EL (cell line): ENCODE measurements around the gene TMEM183A.

Experiments
- DNase-seq: peaks from one replicate; pipeline ENCODE4 v3.0.0-alpha.2; 2016

Gene TMEM183A

GRCh38 chr1:203048555-203049051 is 41.4 kb downstream of the TMEM183A start:
- DNase-seq, result no peak

DNA sequence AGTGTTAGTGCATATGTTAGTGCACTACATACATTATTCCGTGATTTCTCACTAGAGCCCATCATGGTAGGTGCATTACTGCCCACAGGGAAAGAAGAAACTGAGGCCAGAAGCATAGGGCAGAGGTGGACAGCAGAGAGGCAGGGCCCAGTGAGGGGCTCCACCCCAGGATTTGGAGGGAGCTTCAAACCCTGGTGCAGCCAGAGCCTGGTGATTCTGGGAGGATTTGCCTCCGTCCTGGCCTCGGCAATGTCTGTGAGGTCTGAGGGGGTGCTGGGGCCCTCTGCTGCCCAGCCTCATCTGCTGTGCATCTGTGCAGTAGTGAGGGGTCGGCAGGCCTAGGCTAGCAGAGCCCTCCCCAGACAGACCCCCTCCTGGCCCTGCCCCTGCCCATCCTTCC is 41.9 kb downstream of the TMEM183A start:
- no peak for DNase-seq

GRCh38 chr1:203049576-203050180 is 42.5 kb downstream of the TMEM183A start:
- no peak for DNase-seq

GRCh38 chr1:203050826-203051225 is 43.7 kb downstream of the TMEM183A start:
- DNase-seq, result no peak

DNA sequence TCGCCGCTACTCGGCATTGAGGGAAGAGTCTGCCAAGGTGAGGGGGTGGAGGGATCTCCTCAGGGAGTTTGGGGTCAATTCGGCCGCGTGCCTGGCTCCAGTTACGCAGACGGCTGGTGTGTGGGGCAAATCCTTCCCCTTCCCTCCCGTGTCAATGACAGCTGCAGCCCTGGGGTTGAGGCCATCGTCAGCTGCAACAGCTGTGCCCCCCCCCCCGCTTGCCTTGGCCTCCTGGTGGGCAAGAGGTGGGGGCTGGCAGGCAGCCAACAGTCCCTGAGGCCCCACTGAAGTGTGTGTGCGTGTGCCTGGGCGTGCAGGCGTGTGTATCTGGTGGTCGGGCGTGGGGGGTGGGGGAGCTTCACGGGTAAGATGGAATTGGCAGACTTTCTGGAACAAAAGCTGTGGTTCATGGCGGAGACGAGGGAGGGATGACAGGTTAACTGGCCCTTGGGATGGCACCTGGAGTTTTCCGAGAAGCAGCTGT is 44.7 kb downstream of the TMEM183A start:
- no peak for DNase-seq

- DNase-seq, result no peak
Observed at GRCh38 chr1:203052601-203053000, 45.4 kb downstream of the TMEM183A start.

GRCh38 chr1:203054184-203054583 is 47.0 kb downstream of the TMEM183A start:
- DNase-seq, result no peak

- no peak for DNase-seq
Observed at GRCh38 chr1:203054642-203055041, 47.5 kb downstream of the TMEM183A start.

- no peak for DNase-seq
Observed at GRCh38 chr1:203055161-203055799, 48.1 kb downstream of the TMEM183A start.

GRCh38 chr1:203056012-203056411 is 48.8 kb downstream of the TMEM183A start:
- no peak for DNase-seq

DNA sequence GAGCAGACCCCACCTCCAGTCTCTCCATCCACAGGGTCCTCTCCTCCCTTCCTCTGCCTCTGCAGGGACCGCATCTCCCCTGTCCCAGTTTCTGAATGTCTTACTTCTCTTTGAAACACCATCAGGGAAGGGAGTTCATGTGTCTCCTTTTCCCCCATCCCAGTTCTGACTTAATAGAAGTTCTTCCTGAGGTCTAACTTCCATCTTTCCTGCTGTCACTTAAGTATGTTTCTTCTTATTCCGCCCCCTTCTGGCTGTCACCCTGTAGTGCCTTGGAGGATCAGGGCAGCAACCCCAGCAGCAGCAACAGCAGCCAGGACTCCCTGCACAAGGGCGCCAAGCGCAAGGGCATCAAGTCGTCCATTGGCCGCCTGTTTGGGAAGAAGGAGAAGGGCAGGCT is 49.3 kb downstream of the TMEM183A start:
- DNase-seq, result no peak

- peak; percentile 86 for DNase-seq
Observed at GRCh38 chr1:203057911-203058675, 50.9 kb downstream of the TMEM183A start.

GRCh38 chr1:203058676-203058935 is 51.4 kb downstream of the TMEM183A start:
- no peak for DNase-seq

DNA sequence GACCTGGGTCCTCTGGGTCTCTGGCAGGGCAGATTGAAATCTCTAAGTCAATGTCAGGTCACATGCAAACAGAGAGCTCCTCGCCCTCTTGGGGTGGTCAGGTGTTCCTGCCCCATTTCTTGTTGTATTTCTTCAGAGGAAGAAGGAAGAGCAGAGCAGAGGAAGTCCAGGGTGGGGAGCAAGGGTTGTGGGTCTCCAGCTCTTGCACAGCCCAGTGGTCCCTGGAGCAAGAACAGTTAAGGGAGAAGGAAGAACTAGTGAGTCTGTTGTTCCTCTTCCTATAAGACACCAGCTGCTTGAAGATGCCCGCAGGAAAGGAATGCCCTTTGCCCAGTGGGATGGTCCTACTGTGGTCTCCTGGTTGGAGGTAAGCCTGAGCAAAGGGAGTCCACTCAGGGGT is 52.3 kb downstream of the TMEM183A start:
- no peak for DNase-seq

GRCh38 chr1:203060115-203060514 is 52.9 kb downstream of the TMEM183A start:
- no peak for DNase-seq

DNA sequence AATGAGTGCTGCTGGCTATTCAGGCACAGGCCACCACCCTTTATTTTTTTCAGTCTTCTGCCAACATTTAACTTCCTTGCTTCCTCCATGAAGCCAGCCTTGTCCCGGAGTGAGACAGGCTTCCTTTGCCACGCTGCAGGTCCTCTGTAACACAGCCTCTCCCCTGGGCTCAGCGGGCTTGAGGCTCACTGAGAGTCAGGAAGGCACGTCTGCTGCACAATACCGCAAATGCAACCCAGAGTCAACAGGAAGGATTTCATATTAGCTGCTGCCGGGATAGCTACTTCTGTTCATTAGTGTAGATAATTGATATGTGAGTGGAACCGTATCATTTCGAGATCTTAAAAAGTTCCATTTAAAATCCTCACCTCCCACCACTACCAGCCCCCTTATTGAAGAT is 56.1 kb downstream of the TMEM183A start:
- DNase-seq, result no peak

DNA sequence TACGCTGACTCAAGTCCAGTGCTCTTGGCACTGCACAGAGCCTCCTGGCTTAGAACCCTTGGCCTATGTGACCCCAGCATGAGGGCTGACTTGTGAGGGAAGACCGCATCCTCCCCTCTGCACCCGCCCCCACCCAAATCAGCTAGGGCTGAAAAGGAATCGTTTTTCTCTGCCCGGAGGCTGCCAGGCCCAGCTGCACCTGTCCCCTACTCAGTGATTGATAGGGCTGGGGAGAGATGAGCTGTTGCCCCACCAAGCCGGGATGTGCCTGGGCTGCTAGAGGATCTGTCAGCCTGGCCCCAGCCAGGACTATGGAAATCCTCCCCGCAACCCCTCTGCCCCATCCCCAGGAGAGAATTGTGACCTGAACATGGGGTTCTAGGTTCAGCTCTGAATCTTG is 58.0 kb downstream of the TMEM183A start:
- no peak for DNase-seq

GRCh38 chr1:203065986-203066385 is 58.8 kb downstream of the TMEM183A start:
- DNase-seq, result no peak

- DNase-seq, result no peak
Observed at GRCh38 chr1:203066965-203067364, 59.8 kb downstream of the TMEM183A start.

- no peak for DNase-seq
Observed at GRCh38 chr1:203069030-203069747, 62.0 kb downstream of the TMEM183A start.

GRCh38 chr1:203072002-203072602 is 64.9 kb downstream of the TMEM183A start:
- DNase-seq, result no peak

GRCh38 chr1:203072911-203073310 is 65.7 kb downstream of the TMEM183A start:
- DNase-seq, result peak; percentile 43

DNA sequence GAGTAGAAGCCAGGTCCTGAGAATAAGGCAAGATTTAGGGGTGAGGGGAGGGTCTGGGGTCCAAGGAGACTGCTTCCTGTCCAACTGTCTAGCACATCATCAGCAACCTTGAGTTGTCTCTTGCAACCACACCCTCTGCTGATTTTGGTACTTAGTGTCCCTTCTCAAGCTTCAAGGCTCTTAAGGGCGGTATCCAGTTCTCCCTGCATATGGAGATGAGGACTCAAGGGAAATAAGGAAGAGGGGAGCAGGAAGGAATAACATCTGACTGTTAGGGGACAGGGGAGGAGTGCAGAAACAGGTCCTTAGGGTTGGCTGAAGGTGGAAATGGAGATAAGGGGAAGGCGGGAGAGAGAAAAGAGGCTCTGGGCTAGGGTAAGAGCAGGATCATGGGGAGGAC is 66.3 kb downstream of the TMEM183A start:
- DNase-seq, result no peak
